Right renal cortex interstitium (tissue), 3 donors: ENCODE measurements around the gene ZC3H8. TPM values are rescaled to one million over a fixed set of nuclear protein-coding genes. Genes with fewer than 3 reads are reported as not detected.

Experiments
- DNase-seq, 3 donors: peaks; one replicate each; pipeline ENCODE4 v3.0.0-alpha.2; 2013; ENCODE audit warnings: low read depth in 3 of 3, low spot score in 2 of 3
- polyA plus RNA-seq, 3 donors: library from polyadenylated mRNA; unstranded; fragments of 120-200 nt; gene quantifications; one replicate each; pipeline ENCODE4 v1.2.1, GENCODE V29; 2013; ENCODE audit not compliant: insufficient read length in 3 of 3

ZC3H8 gene
- polyA plus RNA-seq, 3 donors, result 15.3 to 18.4 (median 17.5) TPM

- DNase-seq, result no peak
These were observed 86.3 kb downstream of the ZC3H8 start for GRCh38 chr2:112168422-112169124.

- no peak for DNase-seq
These were observed 87.9 kb downstream of the ZC3H8 start for GRCh38 chr2:112166806-112167499.

- no peak for DNase-seq
These were observed 89.5 kb downstream of the ZC3H8 start for GRCh38 chr2:112165296-112165695.

GRCh38 chr2:112164876-112165275 lies 90.0 kb downstream of the ZC3H8 start:
- no peak for DNase-seq

- DNase-seq, result no peak
These were observed 91.3 kb downstream of the ZC3H8 start for GRCh38 chr2:112163541-112163981.

- DNase-seq, result no peak
These were observed 91.9 kb downstream of the ZC3H8 start for GRCh38 chr2:112162956-112163355.

- no peak for DNase-seq
These were observed 92.5 kb downstream of the ZC3H8 start for GRCh38 chr2:112162341-112162740.

Other genes starting within 250 kb of the ZC3H8 start
- gene TMEM87B, start 199.8 kb downstream of the ZC3H8 start, polyA plus RNA-seq, result 10 to 100 TPM; 22.6 to 25.1 (median 24.6) TPM
- gene FBLN7, start 116.7 kb downstream of the ZC3H8 start, polyA plus RNA-seq, result 10 to 100 TPM in 2 of 3 donors, 1 to 10 TPM in 1; 9.8 to 13.2 (median 12.5) TPM
- 10 to 100 TPM in 1 of 3 donors, 1 to 10 TPM in 2; 9.6 to 10.5 (median 9.7) TPM for gene ZC3H6, start 20.6 kb upstream of the ZC3H8 start, polyA plus RNA-seq
- 1 to 10 TPM; 1.9 to 4.0 (median 2.5) TPM for gene RGPD8, start 178.6 kb upstream of the ZC3H8 start, polyA plus RNA-seq
- 10 to 100 TPM; 34.7 to 37.3 (median 36.0) TPM for gene TTL, start 227.1 kb upstream of the ZC3H8 start, polyA plus RNA-seq